ENCODE measurements around the gene ATAD3B.

The ATAD3B gene

GRCh38 chr1:1430114-1430982 is 41.2 kb upstream of the ATAD3B start:
- TF ChIP-seq CTCF (IDR thresholded peaks at IDR 0.05; ENCODE audit: borderline replicate concordance, insufficient read depth, low read depth, low read length) = no peak
- H3K4me3 ChIP-seq (ENCODE audit: low read depth, low read length) = no peak overlapping the region

- TF ChIP-seq CTCF (IDR thresholded peaks at IDR 0.05; ENCODE audit: borderline replicate concordance, insufficient read depth, low read depth, low read length) = no peak
- H3K4me3 ChIP-seq (ENCODE audit: low read depth, low read length) = no peak overlapping the region
Measured at GRCh38 chr1:1430992-1431844, 40.3 kb upstream of the ATAD3B start.

DNA sequence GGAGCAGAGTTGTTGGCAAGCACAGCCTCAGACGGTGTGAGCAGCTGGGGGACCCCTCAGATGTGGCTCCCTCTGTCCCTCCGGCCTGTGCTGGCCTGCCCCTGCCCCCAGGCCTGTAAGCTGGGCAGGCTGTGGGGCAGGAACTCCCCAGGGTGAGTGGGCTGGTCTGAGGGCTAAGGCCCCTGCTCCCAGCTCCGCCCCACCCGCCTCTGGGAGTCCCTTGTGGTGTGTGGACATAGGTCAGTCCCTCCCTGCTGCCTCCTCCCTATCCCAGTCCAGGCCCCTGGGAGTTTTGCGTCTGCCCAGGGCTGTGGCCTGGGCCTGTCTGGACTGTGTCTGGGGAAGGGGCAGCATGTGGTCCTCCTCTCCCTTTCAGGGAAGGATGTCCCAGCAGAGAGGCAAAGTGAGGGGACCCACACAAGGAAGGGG is 39.7 kb upstream of the ATAD3B start:
- no peak for TF ChIP-seq CTCF (IDR thresholded peaks at IDR 0.05; ENCODE audit: borderline replicate concordance, insufficient read depth, low read depth, low read length)
- H3K4me3 ChIP-seq (ENCODE audit: low read depth, low read length) = no peak overlapping the region

DNA sequence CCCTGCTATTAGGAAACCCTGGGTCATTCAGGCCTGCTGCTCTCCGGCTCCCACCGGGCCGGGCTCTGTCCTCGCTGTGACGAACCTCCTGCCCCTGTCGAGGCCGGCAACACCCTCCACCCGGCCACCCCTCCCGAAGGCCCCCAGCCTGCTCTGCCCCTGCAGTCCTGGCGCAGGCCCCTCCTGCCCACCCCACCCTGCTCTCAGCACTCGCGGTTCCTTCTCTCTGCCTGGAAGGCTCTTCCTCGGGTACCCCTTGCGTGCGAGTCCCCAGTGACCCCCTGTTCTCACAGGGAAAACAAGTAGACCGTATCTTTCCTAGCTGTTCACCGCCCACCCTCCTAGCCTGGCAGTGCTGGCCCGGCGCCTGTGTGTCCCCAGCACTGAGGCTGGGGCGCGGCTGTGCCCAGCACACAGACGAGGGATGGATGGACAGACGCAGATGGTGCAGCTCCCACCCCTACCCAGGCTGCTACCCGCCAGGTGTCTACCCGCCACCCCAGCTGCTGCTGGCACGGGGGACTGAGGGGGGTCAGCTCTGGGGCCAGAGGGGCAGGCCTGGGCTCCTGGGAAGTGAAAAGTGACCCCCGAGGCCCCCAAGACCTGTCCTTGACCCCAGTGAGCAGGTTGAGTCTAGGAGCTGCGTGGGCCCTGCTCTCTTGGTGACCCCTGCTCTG is 39.2 kb upstream of the ATAD3B start:
- H3K4me3 ChIP-seq (ENCODE audit: low read depth, low read length) = no peak overlapping the region
- TF ChIP-seq CTCF (IDR thresholded peaks at IDR 0.05; ENCODE audit: borderline replicate concordance, insufficient read depth, low read depth, low read length) = no peak

- no peak for TF ChIP-seq CTCF (IDR thresholded peaks at IDR 0.05; ENCODE audit: borderline replicate concordance, insufficient read depth, low read depth, low read length)
- H3K4me3 ChIP-seq (ENCODE audit: low read depth, low read length) = no peak overlapping the region
Measured at GRCh38 chr1:1432951-1433803, 38.4 kb upstream of the ATAD3B start.

DNA sequence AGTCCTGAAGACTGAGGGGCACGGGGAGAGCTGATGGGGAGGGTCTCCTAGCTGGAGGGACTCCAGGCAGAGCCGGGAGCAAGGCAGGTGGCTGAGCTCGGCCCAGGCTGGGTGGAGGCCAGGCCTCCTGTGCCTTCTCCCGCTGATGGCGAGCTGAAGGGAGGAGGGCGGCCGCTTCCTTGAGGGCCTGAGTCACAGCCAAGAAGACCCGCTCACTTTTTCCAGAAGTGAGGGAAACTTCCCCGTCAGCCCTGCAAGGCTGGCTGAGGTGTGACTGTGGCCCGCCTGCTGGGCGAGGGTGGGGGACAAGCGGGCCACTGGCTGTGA is 37.8 kb upstream of the ATAD3B start:
- TF ChIP-seq CTCF (IDR thresholded peaks at IDR 0.05; ENCODE audit: borderline replicate concordance, insufficient read depth, low read depth, low read length) = no peak
- peak overlapping the region; percentile 10 for H3K4me3 ChIP-seq (ENCODE audit: low read depth, low read length)

All from GM12875 (cell line).